Panc1 (cell line): ENCODE data around the gene SLC9A8. TPM values are rescaled to one million over a fixed set of nuclear protein-coding genes. Genes with fewer than 3 reads are reported as not detected.
"Not testable (repeated sequence)": the region's sequence is repeated elsewhere in the genome, so short reads cannot be mapped to it uniquely, and the experiment has no call there.

ENCODE experiments used
- ATAC-seq: fragments of 200-7000 bp; cut with Tn5 transposase; 2 replicates; pipeline ENCODE4 v1.9.1; 2020; ENCODE audit warnings: mild to moderate bottlenecking, moderate library complexity
- BruUV-seq: library from RNA; stranded (reverse); fragments of 400-500 nt; replicated peaks from 2 replicates; lab custom pipeline; 2021; lab: Mats Ljungman, UMichigan
- CTCF ChIA-PET: fragments of 300-600 bp; sonication (Branson Sonifier 250); formaldehyde crosslinking; loops from one replicate; lab custom pipeline; 2022; ENCODE audit warnings: antibody characterized with exemption; lab: Charles Lee
- POLR2A ChIA-PET: fragments of 300-600 bp; sonication (Branson Sonifier 250); formaldehyde crosslinking; loops from one replicate; lab custom pipeline; 2022; ENCODE audit warnings: antibody characterized with exemption; lab: Charles Lee
- DNase-seq: peaks from one replicate; pipeline ENCODE4 v3.0.0-alpha.2; 2010; ENCODE audit warnings: low read depth, low spot score
- H3K27ac ChIP-seq: 2 replicates; pipeline ENCODE4 v1.5.1; 2011; ENCODE audit warnings: mild to moderate bottlenecking, low read length, inconsistent platforms
- H3K27me3 ChIP-seq: fragments of 200-500 bp; sonication (Bioruptor generic); 2 replicates; pipeline ENCODE4 v1.6.0; 2014; ENCODE audit warnings: low read length, inconsistent platforms; ENCODE audit not compliant: control insufficient read depth, insufficient read depth
- H3K36me3 ChIP-seq: fragments of 200-500 bp; sonication (Bioruptor generic); 2 replicates; pipeline ENCODE4 v1.5.1; 2014; ENCODE audit warnings: inconsistent platforms, mild to moderate bottlenecking, low read length, moderate library complexity; ENCODE audit not compliant: control insufficient read depth, insufficient read depth
- H3K4me1 ChIP-seq: 2 replicates; pipeline ENCODE4 v1.5.1; 2011; ENCODE audit warnings: inconsistent platforms, mild to moderate bottlenecking, low read length, moderate library complexity; ENCODE audit not compliant: control insufficient read depth, insufficient read depth
- H3K4me3 ChIP-seq, 2 experiments: 2 replicates each; pipeline ENCODE4 v1.5.1; 2011 to 2012; ENCODE audit warnings: low read depth in 2 of 2, low read length in 2 of 2, mild to moderate bottlenecking in 2 of 2, inconsistent platforms in 1 of 2, moderate library complexity in 1 of 2
- H3K9me3 ChIP-seq: fragments of 200-500 bp; sonication (Bioruptor generic); 2 replicates; pipeline ENCODE4 v1.5.1; 2014; ENCODE audit warnings: low read depth, mild to moderate bottlenecking, inconsistent platforms, low read length, moderate library complexity; ENCODE audit not compliant: control insufficient read depth, insufficient read depth
- CTCF ChIP-seq: fragments of 450-650 bp; IDR thresholded peaks from 2 replicates; pipeline ENCODE4 v1.5.1; 2017; ENCODE audit warnings: mild to moderate bottlenecking
- POLR2AphosphoS5 ChIP-seq: IDR thresholded peaks from 2 replicates; pipeline ENCODE4 v1.6.1; 2012; ENCODE audit warnings: mild to moderate bottlenecking, low read depth, low read length, moderate library complexity
- REST ChIP-seq, 2 experiments: IDR thresholded peaks; 2 replicates each; pipeline ENCODE4 v1.6.1; 2011 to 2012; ENCODE audit warnings: low read depth in 2 of 2, control low read depth in 1 of 2, low read length in 1 of 2, mild to moderate bottlenecking in 1 of 2, moderate library complexity in 1 of 2; ENCODE audit not compliant: insufficient read depth in 1 of 2
- SIN3A ChIP-seq: IDR thresholded peaks from 2 replicates; pipeline ENCODE4 v1.6.1; 2012; ENCODE audit warnings: low read depth, mild to moderate bottlenecking, low read length, moderate library complexity, borderline replicate concordance; ENCODE audit not compliant: insufficient read depth
- TCF7L2 ChIP-seq: IDR thresholded peaks from 2 replicates; pipeline ENCODE4 v1.6.1; 2011; ENCODE audit warnings: mild to moderate bottlenecking, low read depth, low read length, inconsistent platforms
- in situ Hi-C: cut with HindIII; loops from 2 replicates; pipeline ENCODE4 v1.10.0; 2016; ENCODE audit warnings: low sequenced_read_pairs, low pct_unique_long_range_greater_than_20kb
- intact Hi-C: fragments of 100-400 bp; cut with micrococcal nuclease; formaldehyde crosslinking; loops from one replicate; pipeline ENCODE4 v1.10.0; 2022; ENCODE audit not compliant: unreplicated experiment
- total RNA-seq: library from RNA; stranded (reverse); gene quantifications from one replicate; pipeline ENCODE4 v1.2.1, GENCODE V29; 2021; ENCODE audit not compliant: unreplicated experiment

SLC9A8 gene
- total RNA-seq, 1 experiment from 2014 or later: 6.7 TPM

- DNase-seq (no peak), ATAC-seq (no peak)
- H3K4me1 ChIP-seq: no peaks in the 10 kb centered on the region
- no peak overlapping the region for H3K4me3 ChIP-seq
- POLR2A ChIA-PET: no interaction called here
- H3K27ac ChIP-seq: no peak overlapping the region
- no TSS peak for BruUV-seq
- H3K36me3 ChIP-seq: no peaks in the 10 kb centered on the region
- TF ChIP-seq CTCF (no peak), REST (IDR thresholded peaks at IDR 0.05; ENCODE audit: insufficient read depth in 1 of 2, low read depth in 2 of 2, low read length in 1 of 2) (no peak), TCF7L2 (no peak), SIN3A (no peak), POLR2AphosphoS5 (no peak)
- no peaks in the 10 kb centered on the region for H3K27me3 ChIP-seq
- CTCF ChIA-PET: interaction anchor here (0.6 kb wide), 1 partner anchor 262 kb away, joined by 4 read pairs; no protein-coding TSS in a partner anchor
- no peaks in the 10 kb centered on the region for H3K9me3 ChIP-seq
- intact Hi-C loops: no loop called here
- in situ Hi-C loops: no loop called here
Observed at GRCh38 chr20:49804364-49804763, 8.3 kb upstream of the SLC9A8 start.

- ATAC-seq, H3K4me3 ChIP-seq, H3K27ac ChIP-seq, intact Hi-C loops, H3K4me1 ChIP-seq, H3K9me3 ChIP-seq, H3K36me3 ChIP-seq, DNase-seq, H3K27me3 ChIP-seq, CTCF ChIA-PET, POLR2A ChIA-PET, in situ Hi-C loops, BruUV-seq: not testable (repeated sequence)
Observed at GRCh38 chr20:49805224-49805876, 7.3 kb upstream of the SLC9A8 start.

- no peak overlapping the region for H3K4me3 ChIP-seq
- in situ Hi-C loops (no loop called here), intact Hi-C loops (no loop called here)
- DNase-seq (no peak), ATAC-seq (no peak)
- CTCF ChIA-PET: no interaction called here
- no peak overlapping the region for H3K27ac ChIP-seq
- H3K27me3 ChIP-seq: no peaks in the 10 kb centered on the region
- no peak for TF ChIP-seq POLR2AphosphoS5
- no peak for TF ChIP-seq TCF7L2
- no peak for TF ChIP-seq REST (IDR thresholded peaks at IDR 0.05; ENCODE audit: insufficient read depth in 1 of 2, low read depth in 2 of 2, low read length in 1 of 2)
- TF ChIP-seq CTCF: no peak
- TF ChIP-seq SIN3A: no peak
- peaks cover 5% of the 10 kb centered on the region; the same call in 1 of the 2 replicates for H3K36me3 ChIP-seq
- H3K9me3 ChIP-seq: no peaks in the 10 kb centered on the region
- POLR2A ChIA-PET: no interaction called here
- H3K4me1 ChIP-seq: peaks cover 12% of the 10 kb centered on the region
- BruUV-seq: no TSS peak
Observed at GRCh38 chr20:49808753-49809152, 3.9 kb upstream of the SLC9A8 start.
